Smooth muscle cell (in vitro differentiated cells): Measurements from ENCODE around the gene NFYC. TPM values are rescaled to one million over a fixed set of nuclear protein-coding genes. Genes with fewer than 3 reads are reported as not detected.
A peak's percentile ranks its signal among the peaks of the same experiment; 100 is the strongest.

Experiments
- DNase-seq: peaks from one replicate; lab custom pipeline; 2025; ENCODE audit not compliant: unreplicated experiment; lab: John Stamatoyannopoulos, UW
- H2AFZ ChIP-seq: fragments of 200-600 bp; sonication (generic); 2 replicates; pipeline ENCODE4 v1.6.0; 2016; ENCODE audit warnings: antibody characterized with exemption, low read depth, mild to moderate bottlenecking
- H3F3A ChIP-seq: fragments of 200-600 bp; sonication (generic); 2 replicates; pipeline ENCODE4 v1.6.0; 2017; ENCODE audit warnings: antibody characterized with exemption, low read depth
- H3K27ac ChIP-seq: fragments of 200-600 bp; sonication (generic); 2 replicates; pipeline ENCODE4 v1.5.1; 2016; ENCODE audit warnings: low read depth, mild to moderate bottlenecking
- H3K27me3 ChIP-seq: fragments of 200-600 bp; sonication (generic); 2 replicates; pipeline ENCODE4 v1.6.1; 2016; ENCODE audit warnings: low read depth, mild to moderate bottlenecking
- H3K36me3 ChIP-seq: fragments of 200-600 bp; sonication (generic); 2 replicates; pipeline ENCODE4 v1.5.1; 2016; ENCODE audit warnings: low read depth
- H3K4me1 ChIP-seq: fragments of 200-600 bp; sonication (generic); 2 replicates; pipeline ENCODE4 v1.5.1; 2016; ENCODE audit warnings: low read depth
- H3K4me2 ChIP-seq: fragments of 200-600 bp; sonication (generic); 2 replicates; pipeline ENCODE4 v1.6.0; 2016; ENCODE audit warnings: mild to moderate bottlenecking
- H3K4me3 ChIP-seq: fragments of 200-600 bp; sonication (generic); 2 replicates; pipeline ENCODE4 v1.5.1; 2016; ENCODE audit warnings: mild to moderate bottlenecking
- H3K79me2 ChIP-seq: fragments of 200-600 bp; sonication (generic); 2 replicates; pipeline ENCODE4 v1.6.0; 2016; ENCODE audit warnings: low read depth, mild to moderate bottlenecking
- H3K9ac ChIP-seq: fragments of 200-600 bp; sonication (generic); 2 replicates; pipeline ENCODE4 v1.6.0; 2016; ENCODE audit warnings: low read depth
- H3K9me3 ChIP-seq: fragments of 200-600 bp; sonication (generic); replicated peaks from 2 replicates; pipeline ENCODE4 v1.5.1; 2016; ENCODE audit warnings: low read depth
- H4K20me1 ChIP-seq: fragments of 200-600 bp; sonication (generic); 2 replicates; pipeline ENCODE4 v1.6.0; 2016; ENCODE audit warnings: low read depth
- WGBS: methylation state at CpG from one replicate; pipeline ENCODE4 v1.1.7; 2016; ENCODE audit warnings: low lambda C conversion rate; 5-methylcytosine and 5-hydroxymethylcytosine counted together
- polyA plus RNA-seq: library from polyadenylated mRNA; unstranded; fragments of >200 nt; fragmentation: Nextera tagmentation; extraction: Ambion mirVana; gene quantifications from 2 replicates; pipeline ENCODE4 v1.2.1, GENCODE V29; 2016
- total RNA-seq: library from RNA; depleted of rRNA; stranded (reverse); fragments of >200 nt; gene quantifications from 2 replicates; pipeline ENCODE4 v1.2.3, GENCODE V29; 2014
- TF ChIP-seq, protein P1 (sequence below): fragments of 200-600 bp; sonication (generic); IDR thresholded peaks from 2 replicates; pipeline ENCODE4 v1.5.1; 2017; ENCODE audit warnings: borderline replicate concordance, mild to moderate bottlenecking, antibody characterized with exemption; ENCODE audit not compliant: insufficient read depth, poor library complexity, severe bottlenecking

The NFYC gene
- total and polyA plus RNA-seq, 2 experiments from 2014 or later, result 18.1 to 28.6 TPM

GRCh38 chr1:40648200-40648599 is 43.3 kb upstream of the NFYC start:
- H2AFZ ChIP-seq, result no peak overlapping the region
- no peaks in the 10 kb centered on the region for H4K20me1 ChIP-seq
- H3K79me2 ChIP-seq, result no peaks in the 10 kb centered on the region
- no peaks in the 10 kb centered on the region for H3K9me3 ChIP-seq
- H3K27ac ChIP-seq, result no peak overlapping the region
- peaks cover 10% of the 10 kb centered on the region for H3K27me3 ChIP-seq
- WGBS, result 79% methylated on average over 3 of the region's 3 CpGs
- H3K4me2 ChIP-seq, result no peak overlapping the region
- no peaks in the 10 kb centered on the region for H3F3A ChIP-seq
- H3K9ac ChIP-seq, result no peak overlapping the region
- no peaks in the 10 kb centered on the region for H3K4me1 ChIP-seq
- no peak overlapping the region for H3K4me3 ChIP-seq
- TF ChIP-seq, protein P1, sequence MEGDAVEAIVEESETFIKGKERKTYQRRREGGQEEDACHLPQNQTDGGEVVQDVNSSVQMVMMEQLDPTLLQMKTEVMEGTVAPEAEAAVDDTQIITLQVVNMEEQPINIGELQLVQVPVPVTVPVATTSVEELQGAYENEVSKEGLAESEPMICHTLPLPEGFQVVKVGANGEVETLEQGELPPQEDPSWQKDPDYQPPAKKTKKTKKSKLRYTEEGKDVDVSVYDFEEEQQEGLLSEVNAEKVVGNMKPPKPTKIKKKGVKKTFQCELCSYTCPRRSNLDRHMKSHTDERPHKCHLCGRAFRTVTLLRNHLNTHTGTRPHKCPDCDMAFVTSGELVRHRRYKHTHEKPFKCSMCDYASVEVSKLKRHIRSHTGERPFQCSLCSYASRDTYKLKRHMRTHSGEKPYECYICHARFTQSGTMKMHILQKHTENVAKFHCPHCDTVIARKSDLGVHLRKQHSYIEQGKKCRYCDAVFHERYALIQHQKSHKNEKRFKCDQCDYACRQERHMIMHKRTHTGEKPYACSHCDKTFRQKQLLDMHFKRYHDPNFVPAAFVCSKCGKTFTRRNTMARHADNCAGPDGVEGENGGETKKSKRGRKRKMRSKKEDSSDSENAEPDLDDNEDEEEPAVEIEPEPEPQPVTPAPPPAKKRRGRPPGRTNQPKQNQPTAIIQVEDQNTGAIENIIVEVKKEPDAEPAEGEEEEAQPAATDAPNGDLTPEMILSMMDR, result no peak
- H3K36me3 ChIP-seq, result no peaks in the 10 kb centered on the region
- no peak for DNase-seq

GRCh38 chr1:40648928-40649591 is 42.4 kb upstream of the NFYC start:
- Histone ChIP-seq H3K4me3 (no peak overlapping the region), H3K27me3 (peaks cover 11% of the 10 kb centered on the region), H3K79me2 (no peaks in the 10 kb centered on the region), H3K36me3 (no peaks in the 10 kb centered on the region), H3K4me2 (no peak overlapping the region), H3F3A (no peaks in the 10 kb centered on the region), H2AFZ (no peak overlapping the region), H3K9me3 (no peaks in the 10 kb centered on the region), H4K20me1 (no peaks in the 10 kb centered on the region), H3K9ac (no peak overlapping the region), H3K27ac (no peak overlapping the region), H3K4me1 (no peaks in the 10 kb centered on the region)
- TF ChIP-seq, protein P1, result no peak
- DNase-seq, result no peak
- 89% methylated on average over 15 of the region's 15 CpGs for WGBS

DNA sequence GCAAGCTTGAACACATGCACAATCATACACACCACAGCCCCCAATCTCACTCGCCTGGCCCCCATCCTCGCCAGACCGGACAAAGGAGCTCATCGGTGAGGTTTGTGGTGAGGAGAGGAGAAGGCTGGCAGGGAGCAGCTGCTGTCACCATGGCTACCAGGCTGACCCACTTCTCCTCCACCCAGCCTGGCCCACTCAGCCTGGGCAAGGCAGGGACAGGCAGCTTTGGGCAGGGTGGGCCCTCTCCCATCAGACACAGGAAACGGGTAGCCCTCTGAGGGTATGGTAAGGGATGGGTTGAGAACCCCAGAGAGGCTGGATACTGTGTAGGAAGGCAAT is 41.9 kb upstream of the NFYC start:
- 87% methylated on average over 5 of the region's 5 CpGs for WGBS
- Histone ChIP-seq H3K36me3 (no peaks in the 10 kb centered on the region), H3F3A (no peaks in the 10 kb centered on the region), H3K79me2 (no peaks in the 10 kb centered on the region), H3K27me3 (peaks cover 15% of the 10 kb centered on the region), H2AFZ (no peak overlapping the region), H3K9me3 (no peaks in the 10 kb centered on the region), H3K27ac (no peak overlapping the region), H3K4me1 (no peaks in the 10 kb centered on the region), H3K9ac (no peak overlapping the region), H3K4me3 (no peak overlapping the region), H3K4me2 (no peak overlapping the region), H4K20me1 (no peaks in the 10 kb centered on the region)
- no peak for DNase-seq
- TF ChIP-seq, protein P1, result no peak

- no peak overlapping the region for H3K9ac ChIP-seq
- H3K4me2 ChIP-seq, result no peak overlapping the region
- no peaks in the 10 kb centered on the region for H3K79me2 ChIP-seq
- no peaks in the 10 kb centered on the region for H3K9me3 ChIP-seq
- WGBS, result 40% methylated on average over 4 of the region's 4 CpGs
- H3K4me1 ChIP-seq, result no peaks in the 10 kb centered on the region
- H2AFZ ChIP-seq, result no peak overlapping the region
- no peaks in the 10 kb centered on the region for H3K36me3 ChIP-seq
- no peak overlapping the region for H3K27ac ChIP-seq
- no peak for DNase-seq
- H3K4me3 ChIP-seq, result no peak overlapping the region
- H3K27me3 ChIP-seq, result peaks cover 18% of the 10 kb centered on the region
- H3F3A ChIP-seq, result no peaks in the 10 kb centered on the region
- H4K20me1 ChIP-seq, result no peaks in the 10 kb centered on the region
- TF ChIP-seq, protein P1, result peak; percentile 33
These were observed 41.4 kb upstream of the NFYC start for GRCh38 chr1:40650075-40650474.
